Left kidney (tissue), 2 donors: ENCODE results near the gene ETV5. TPM values are rescaled to one million over a fixed set of nuclear protein-coding genes. Genes with fewer than 3 reads are reported as not detected.
"Not testable (repeated sequence)": the region's sequence is repeated elsewhere in the genome, so short reads cannot be mapped to it uniquely, and the experiment has no call there.

Source experiments
- DNase-seq: peaks from one replicate; pipeline ENCODE4 v3.0.0-alpha.2; 2013
- polyA plus RNA-seq: library from polyadenylated mRNA; unstranded; fragments of 120-200 nt; gene quantifications from one replicate; pipeline ENCODE4 v1.2.1, GENCODE V29; 2013; ENCODE audit not compliant: insufficient read length

The ETV5 gene
- polyA plus RNA-seq, 1 donor: 30.4 TPM

DNA sequence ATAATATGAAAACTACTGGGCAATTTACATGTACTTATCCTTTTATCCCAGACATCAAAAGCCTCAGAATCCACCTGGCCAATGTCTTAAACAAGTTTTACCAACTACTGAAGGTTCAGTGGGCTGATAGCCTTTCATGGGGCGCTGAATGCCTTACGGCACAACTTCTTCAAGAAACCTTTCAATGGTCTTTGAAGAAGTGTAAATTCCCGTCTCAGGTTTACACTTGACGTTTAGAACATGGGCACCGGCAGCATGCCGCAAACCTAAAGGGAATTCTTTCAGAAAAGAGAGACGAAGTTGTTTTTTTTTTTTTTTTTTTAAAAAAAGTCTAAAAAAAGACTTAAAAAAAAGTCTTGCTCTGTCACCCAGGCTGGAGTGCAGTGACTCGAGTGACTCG is 39.7 kb downstream of the ETV5 start:
- no peak for DNase-seq

DNA sequence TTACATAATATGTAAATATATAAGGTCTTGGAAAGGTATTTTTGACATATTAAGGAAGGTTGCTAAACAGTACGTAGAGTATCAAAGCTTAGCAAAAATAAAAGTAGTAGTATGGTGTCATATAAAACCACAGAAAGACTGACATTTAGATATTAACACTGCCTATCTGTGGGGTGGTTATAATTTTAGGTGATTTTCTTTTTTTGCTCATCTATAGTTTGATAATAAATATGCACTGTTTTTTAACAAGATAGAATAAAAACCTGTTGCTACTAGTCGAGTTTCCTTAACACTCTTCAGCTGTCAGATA is 40.7 kb downstream of the ETV5 start:
- DNase-seq: no peak

DNA sequence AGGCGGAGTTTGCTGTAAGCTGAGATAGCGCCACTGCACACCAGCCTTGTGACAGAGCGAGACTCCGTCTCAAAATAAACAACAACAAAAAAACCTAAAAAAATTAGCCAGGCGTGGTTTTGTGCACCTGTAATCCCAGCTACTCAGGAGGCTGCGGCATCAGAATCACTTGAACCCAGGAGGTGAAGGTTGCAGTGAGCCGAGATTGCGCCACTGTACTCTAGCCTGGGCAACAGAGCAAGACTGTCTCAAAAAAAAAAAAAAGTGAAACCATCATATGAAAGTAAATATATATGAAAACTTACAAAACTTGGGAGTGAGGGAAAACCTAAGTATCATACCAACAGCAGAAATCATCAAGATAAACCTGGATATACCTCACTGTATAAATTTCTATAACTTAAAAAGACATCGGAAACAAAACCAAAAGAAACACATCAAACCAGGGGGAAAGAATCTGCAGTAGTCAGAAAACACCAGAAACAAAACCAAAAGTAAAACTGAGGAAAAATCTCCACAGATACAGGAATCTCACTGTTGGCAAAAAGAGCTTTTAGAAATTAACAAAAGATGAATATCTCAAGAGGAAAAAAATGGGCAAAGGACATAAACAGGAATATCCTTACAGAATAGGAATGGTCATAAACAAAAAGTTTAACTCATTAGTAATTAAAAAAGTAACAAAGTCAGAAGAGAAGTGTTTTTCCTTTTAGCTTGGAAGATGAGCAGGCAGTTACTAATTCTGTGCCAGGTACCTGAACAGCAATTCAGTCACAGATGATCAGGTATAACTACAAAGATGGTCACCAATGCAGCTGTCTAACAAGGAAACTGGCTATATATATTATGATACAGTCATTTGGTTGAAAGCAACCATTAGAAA is 41.3 kb downstream of the ETV5 start:
- no peak for DNase-seq

DNA sequence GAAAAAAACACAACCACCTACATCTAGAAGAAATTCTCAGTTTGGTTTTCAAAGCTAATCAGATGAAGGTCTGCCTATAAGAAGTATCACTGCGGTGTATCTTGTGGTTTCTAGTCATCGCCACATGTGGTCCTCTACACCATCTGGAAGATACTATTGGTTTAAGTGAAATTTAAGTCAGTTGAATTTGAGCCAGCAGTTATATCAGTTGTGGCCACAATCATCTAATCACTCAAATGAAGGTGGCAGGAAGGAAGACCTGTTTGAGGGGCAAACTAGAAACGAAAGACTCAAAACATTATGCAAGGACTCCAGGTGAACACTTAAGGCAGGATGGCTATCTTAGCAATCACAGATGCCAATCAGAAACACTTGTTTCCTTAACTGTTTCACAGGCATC is 48.7 kb downstream of the ETV5 start:
- DNase-seq: no peak

DNA sequence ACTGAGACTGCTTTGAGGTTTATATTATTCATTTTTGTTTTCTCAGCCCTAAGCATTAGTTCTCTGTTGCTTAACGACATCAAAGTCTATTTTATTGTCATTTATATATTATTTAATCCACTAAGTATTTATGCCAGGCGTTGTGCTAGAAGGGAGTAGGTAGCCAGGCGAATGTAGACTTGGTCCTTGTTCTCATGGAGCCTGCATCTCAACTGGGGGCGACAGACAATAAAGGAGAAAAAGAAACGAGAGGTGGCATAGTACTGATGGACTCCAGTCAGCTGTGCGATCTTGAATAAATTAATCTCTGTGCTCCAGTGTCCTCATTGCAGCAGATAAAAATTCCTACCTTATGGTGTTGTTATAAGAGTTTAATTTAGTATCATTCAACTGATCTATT is 49.7 kb downstream of the ETV5 start:
- no peak for DNase-seq

DNA sequence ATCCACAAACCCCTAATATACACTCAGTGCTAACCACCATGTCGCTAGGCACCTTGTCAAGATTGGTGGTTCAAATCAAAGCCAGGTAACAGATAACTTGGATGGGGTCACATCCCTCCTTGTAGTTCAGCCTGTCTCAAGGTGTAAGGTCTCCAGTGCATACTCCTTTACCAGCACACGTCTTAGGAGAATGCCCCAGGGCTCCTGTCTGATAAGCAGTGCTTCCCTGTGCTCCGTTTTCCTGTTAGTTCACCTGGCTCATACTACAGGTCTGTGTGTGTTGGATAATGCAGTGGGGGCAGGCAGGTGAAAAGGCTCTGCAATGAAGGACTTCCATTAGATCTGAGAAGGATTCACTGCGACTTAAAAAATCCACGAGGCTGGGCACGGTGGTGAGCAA is 50.7 kb downstream of the ETV5 start:
- no peak for DNase-seq

DNA sequence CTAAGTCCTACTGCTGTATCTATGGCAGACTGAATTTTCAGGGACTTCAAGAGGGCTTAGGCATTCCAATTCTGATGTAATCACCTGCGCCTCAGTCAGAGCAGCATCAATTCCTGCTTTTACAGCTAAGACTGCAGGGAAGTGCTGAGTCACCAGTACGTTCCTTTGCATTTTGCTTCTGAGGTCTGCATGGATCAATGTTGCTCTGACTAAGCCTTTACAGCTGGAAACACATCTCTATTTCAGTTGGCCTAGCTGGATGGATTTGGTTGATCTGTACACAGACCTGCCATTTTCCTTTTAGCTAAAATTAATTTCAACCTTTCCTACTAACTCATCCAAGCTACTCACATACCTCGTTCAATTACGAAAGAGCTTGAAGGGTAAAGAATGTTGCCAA is 51.3 kb downstream of the ETV5 start:
- DNase-seq: no peak

DNA sequence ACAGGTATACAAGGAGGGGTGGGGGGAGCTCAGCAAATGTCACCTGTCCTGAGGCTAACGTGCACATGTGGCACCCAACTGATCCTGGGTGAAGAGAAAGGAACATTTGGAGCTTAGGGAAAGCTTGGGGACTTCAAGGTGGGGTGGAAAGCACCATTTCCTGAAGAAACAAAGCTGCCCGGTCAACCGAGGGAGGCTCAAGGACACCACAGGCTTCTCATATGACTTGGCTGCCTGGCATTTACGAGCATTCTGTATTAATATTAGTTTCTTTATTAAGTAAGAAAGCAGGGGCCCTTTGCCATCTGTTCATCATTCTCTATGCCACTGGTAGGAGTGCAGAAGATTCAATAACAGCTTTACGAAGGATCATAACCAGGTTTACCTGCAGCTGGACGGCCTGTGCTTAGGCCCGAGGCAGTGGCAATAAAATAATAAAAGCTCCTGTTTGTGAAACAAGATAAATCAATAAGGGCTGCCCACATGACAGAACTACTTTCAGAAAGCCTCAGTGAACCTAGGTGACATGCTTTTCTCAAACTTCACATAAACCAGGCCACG is 54.0 kb downstream of the ETV5 start:
- DNase-seq: no peak

DNA sequence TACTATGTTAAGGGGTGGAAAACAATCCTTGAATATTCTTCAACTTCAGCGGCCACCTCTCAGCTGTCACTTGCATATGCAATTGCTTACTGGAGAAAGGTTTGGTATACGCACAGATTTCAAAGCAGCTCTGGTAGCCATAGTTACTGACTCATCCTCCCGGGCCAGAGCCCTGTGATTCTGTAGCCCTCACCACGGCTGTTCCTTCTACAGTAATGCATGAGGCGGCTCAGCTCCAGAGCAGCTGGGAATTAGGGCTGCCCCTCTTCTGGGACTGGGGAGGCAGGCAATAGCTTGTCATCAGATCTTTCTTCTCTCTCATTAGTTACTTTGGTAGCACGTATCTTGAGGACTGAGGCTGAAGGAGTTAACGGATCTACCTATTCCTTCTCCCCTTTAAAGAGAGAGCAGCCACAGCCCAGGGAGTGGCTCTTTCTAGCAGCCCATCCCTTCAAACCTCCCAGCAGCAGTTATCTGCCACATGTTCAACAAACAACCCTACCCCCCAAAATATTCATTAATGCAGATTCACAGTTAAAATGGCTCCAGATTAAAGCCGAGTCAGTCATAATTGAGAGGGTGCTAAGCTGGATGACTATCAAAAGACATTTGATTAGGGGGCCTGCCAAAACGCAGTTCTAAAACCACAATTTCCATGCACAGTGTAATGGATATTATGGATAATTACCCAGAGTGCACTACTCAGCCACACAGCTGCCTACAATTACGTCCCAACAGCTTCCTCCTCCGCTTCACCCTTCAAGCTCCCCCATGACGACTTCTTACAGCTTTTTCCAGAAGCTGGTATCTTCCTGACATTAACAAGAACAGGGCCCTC is 54.7 kb downstream of the ETV5 start:
- DNase-seq: no peak

DNA sequence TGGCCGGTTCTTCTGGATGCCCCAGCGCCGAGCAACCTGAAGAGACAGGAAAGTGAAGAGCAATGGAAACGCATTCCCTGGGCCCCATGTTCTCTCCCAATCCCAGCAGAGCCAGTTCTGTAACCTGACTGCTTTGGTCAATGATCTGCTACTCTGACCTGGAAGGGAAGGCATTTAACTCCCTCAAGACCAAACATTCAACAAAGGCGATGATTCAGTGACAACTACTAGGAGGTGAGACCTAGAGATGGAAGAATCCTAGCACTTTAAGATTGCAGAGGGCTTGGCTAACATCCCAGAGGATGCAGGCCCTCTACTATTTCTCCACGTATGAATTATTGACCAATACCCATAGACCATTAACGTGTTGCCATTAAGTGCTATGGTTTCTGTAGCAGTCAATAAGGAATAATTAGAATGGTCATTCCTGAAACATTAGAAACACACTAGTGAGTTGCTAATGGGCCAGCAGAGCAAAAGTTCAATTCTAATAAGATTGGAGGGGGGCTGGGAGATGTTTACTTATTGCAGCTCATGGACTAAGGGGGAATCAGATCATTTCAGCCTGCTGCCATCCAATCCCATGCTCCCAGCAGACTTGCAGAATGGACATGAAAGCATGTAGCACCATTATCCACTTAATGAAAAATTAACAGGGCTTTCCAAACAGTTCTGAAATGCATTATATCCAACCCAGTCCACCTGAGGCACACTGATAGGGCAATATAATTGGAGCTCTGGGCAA is 56.6 kb downstream of the ETV5 start:
- no peak for DNase-seq

DNA sequence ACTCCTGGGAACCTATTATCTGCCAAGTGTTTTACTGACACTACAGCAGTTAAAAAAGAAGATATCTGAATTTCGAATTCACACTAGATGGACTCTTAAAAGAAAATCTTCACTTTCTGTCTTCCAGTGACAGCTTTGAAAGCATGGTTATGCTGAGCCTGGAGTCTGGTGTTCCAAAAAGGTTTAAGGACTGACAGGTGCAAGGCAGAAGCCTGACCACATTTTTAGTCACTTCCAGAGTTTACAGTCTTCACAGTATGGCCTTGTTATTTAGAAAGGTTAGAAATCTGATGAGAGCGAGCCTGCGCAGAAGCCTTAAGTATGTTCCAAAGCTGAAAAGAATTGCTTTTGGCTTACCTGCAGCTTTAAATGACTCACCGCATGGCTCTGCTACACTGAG is 59.9 kb downstream of the ETV5 start:
- no peak for DNase-seq

DNA sequence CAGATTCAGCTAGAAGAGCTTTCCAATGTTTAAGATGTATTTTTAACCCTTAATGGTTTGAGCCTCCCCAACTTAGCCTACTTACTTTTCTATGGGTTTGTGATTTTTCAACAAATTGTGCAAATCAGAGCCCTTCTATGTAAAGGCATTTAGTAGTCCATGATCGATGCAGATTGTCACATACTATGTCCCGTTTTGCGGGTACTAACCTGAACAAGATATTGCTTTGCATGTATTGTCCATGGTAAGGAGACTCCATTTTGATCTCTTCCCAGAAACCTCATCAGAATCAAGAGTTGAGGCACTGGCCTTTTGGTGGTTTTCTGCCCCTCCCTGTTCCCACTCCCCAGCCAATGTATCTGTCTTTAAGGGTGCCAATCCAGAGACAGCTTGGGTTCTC is 60.8 kb downstream of the ETV5 start:
- no peak for DNase-seq

DNA sequence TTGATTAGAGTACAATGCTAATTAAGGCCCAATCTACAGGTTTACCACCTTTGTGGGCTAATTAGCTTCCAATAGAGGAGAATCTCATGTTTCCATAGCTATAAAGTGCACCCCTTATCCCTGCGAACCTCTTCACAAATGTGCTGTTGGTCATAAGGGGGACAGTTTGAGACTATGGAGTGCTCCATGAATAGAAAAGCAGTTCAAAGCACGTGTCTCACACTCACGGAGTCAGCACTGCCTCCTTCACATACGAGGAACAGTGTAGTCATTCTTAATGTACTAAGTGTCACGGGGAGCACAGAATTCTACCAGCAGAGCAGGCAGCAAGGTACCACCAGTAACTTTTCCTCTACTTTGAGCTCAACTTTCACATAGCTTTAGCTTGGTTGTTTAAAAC is 62.1 kb downstream of the ETV5 start:
- DNase-seq: no peak

DNA sequence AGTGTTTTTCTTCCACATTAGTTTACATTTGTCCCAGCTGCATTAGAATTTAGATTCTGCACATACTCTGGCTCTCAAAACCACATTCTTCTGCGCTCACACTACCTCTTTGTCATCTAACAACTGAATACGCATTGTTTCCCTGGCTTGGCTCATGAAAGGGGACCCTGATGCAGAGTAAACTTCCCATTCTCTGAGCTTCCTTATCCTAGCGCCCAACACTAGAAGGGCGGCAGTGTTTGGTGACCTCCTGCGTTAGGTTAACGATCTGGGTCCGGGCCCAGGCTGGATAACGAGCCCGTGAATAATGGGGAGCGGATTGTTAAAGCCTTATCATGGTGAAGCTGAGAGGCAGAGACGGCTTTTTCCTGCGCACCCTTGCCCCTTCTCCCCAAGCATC is 63.9 kb downstream of the ETV5 start:
- no peak for DNase-seq

DNA sequence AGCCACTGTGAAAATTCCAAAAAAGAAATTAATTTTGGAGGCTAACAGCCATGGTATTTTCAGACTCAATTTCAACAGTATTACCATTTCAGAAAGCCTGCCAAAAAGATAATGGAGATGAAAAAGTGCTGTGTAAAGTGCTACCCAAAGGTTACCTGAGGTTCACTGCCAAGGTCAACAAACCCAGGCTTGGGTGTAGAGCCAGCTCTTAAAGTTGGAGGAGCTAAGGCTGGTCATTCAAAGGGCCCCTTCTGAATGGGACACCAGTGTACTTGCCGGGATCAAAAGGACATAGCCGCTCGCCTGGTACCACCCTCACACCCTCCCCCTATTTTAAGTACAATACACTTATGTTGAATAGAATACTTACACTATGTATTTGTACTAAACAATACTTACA is 64.5 kb downstream of the ETV5 start:
- no peak for DNase-seq

DNA sequence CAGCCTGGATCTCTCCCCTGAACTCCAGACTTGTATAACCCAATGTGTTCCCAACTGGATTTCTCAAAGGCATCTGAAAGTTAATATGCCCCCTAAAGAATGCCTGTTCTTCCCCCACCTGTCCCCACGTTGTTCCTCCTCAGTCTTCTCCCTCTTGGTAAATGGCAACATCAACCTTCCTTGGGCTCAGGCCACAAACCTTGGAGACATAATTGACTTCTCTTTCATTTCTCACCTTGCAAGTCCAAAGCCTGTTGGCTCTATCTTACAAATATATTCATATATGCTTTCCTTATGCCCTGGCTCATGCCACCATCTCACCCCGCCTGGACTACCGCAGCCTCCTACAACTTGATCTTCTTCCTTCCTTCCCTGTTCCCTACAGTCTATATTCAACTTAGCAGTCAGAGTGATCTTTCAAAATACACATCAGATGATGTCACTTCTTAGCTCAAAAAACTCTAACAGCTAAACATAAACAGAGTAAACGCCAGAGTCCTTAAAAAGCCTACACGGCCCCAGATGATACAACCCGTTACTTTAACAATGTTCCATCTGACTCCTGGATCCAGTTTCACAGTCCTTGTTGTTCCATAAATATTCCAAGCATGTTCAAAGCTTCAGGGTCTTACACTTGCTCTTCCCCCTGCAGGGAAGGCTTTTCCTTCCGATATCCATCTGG is 66.2 kb downstream of the ETV5 start:
- no peak for DNase-seq

DNA sequence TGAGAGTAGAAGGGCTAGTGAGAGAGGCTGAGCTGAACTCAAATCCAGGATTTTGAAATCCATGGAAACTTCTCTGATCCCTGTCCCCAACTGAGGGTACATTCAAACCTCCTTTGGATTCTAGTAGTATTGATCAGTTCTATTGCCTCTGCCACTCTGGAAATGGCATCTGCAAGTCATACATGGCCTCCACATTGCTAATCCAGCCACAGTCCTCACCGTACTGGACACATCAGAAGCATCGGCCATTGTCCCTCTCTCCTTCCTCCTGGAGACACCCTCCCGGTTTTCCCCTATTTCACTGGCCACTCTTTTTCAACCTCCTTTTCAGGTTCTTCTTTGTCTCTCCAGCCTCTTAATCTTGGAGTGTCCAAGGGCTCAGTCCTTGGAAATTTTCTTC is 66.9 kb downstream of the ETV5 start:
- no peak for DNase-seq

DNA sequence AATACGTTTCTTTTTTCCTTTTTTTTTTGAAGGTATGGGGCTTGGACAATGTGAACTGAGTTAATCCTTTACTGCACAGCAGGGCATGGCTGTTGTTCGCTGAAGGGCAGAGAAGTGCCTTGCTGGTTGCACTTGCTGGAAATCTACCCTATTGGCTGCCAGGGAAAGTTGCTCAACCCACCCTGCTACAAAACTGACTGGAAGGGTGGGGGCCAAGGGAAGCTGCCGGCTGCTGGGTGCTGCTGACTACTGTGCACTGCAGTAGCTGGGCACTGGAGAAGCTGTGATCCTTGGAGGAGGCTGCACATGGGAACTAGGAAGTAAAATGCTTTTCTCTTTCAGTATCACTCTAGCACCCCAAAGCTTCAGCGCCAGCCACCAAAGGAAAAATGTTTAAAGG is 70.5 kb downstream of the ETV5 start:
- no peak for DNase-seq

DNA sequence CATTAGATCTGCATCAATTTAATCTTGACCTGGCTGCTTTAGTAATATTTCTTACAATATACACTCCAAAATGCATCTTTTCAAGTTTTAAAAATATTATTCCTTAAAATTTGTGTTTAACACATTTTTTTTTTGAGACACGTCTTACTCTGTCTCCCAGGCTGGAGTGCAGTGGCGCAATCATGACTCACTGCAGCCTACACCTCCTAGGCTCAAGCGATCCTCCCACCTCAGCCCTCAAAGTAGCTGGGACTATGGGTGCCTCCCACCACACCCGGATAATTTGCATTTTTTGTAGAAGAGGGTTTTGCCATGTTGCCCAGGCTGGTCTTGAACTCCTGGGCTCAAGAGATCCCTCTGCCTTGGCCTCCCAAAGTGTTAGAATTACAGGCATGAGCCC is 73.6 kb downstream of the ETV5 start:
- no peak for DNase-seq

DNA sequence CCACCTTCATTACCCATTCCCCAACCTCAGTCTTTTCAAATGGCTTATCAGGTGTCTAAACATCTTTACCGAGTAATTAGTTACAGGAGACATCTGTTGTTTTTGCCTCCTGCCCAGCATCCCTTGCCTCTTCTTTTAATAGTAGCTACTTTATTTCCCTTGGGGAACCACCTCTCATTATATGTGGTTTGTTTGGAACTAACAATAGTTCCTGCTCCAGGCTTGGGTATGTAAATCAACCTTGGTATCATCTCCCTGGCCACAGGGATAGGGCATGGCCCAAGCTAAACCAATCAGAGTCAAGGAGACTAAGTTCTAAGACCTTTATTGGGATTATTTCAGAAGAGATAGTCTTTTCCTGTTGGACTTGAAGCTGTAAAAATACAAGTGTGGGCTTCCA is 76.6 kb downstream of the ETV5 start:
- DNase-seq: no peak

DNA sequence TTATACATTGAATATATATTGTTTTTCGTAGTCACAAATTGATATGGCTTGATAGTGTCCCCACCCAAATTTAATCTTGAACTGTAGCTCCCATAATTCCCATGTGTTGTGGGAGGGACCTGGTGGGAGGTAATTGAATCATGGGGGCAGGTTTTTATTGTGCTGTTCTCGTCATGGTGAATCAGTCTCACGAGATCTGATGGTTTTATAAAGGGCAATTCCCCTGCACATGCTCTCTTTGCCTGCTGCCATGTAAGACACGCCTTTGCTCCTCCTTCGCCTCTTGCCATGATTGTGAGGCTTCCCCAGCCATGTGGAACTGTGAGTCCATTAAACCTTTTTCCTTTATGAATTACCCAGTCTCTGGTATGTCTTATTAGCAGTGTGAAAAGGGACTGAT is 82.9 kb downstream of the ETV5 start:
- not testable (repeated sequence) for DNase-seq

DNA sequence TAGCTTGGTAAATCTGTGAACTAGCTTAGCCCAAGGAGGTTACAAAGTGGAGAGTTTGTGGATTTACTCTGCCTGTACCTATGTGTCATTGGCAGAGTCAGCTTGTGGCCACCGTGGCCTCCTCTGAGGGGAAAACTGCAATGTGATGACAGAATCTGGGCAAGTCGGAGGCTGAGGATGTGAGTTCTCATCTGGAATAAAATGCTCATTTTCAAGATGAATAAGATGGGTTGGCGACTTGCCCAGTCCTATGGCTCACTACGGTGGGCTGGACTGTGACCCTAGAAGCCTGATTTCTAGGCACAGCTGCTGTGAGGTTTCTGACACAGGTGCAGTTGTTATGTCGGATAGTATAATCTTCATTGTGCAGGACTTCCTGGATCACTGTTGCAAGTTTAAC is 83.7 kb downstream of the ETV5 start:
- no peak for DNase-seq
